GM21528 (cell line): ENCODE results near the gene COLEC12.

ENCODE experiments used
- ATAC-seq: cut with Tn5 transposase; IDR thresholded peaks from one replicate; pipeline ENCODE4 v1.9.1; 2021; ENCODE audit warnings: mild to moderate bottlenecking, moderate library complexity; ENCODE audit not compliant: unreplicated experiment, low FRiP score

The COLEC12 gene

GRCh38 chr18:448116-448790 is 52.2 kb downstream of the COLEC12 start:
- ATAC-seq: no peak

- ATAC-seq: no peak
These were observed 53.5 kb downstream of the COLEC12 start for GRCh38 chr18:446941-447560.

DNA sequence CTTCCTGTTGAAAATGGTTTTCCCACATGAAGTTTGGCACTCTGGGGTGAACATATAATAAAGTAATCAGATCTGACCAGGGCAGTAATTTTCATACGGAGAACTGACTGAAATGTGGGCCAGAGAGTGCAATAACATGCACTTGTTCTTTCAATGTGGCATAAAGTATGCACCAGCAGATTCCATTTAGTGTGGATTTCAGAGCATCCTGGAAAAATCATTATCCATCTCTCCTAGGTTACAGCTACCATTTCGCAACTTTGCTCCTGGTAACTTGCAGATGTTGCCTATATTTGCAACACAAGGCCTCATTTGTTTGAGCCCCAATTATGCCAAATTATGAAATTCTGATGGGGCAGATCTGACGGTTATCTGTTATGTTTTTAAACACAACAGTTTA is 55.4 kb downstream of the COLEC12 start:
- ATAC-seq: no peak

GRCh38 chr18:438571-438970 is 61.9 kb downstream of the COLEC12 start:
- no peak for ATAC-seq

DNA sequence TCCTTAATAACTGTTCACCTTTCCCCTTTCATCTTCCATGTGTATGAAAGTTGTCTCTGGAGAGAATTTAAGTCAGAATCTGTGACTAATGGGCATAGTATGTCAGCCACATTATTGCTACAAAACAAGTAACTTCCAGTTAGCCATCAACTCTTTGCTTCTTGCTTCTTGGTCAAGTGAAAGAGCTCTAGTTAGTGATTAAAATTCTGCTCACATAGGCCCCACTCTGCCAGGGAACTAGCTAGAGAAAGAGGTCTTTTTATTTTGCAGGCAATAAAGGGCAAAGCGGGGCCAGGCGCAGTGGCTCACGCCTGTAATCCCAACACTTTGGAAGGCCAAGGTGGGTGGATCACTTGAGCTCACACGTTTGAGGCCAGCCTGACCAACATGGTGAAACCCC is 64.6 kb downstream of the COLEC12 start:
- ATAC-seq: no peak

DNA sequence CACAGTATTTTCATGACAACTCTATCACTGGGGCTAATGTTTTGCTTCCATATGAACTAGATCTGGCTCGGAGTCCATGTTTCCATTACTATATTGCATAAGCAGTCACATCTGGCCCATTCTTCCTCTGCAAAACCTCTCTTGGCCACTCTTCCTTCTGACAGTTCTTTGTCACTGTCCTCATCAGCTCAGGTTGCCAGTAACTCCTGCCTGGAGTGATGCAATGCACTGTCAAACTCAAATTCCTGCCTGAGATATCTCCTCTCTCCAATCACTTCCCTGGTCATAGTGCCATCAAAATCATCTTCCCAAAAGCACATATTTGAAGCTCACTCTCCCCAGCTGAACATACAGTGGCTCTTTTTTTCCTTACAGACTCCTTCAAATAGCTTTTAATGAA is 66.1 kb downstream of the COLEC12 start:
- ATAC-seq: no peak

DNA sequence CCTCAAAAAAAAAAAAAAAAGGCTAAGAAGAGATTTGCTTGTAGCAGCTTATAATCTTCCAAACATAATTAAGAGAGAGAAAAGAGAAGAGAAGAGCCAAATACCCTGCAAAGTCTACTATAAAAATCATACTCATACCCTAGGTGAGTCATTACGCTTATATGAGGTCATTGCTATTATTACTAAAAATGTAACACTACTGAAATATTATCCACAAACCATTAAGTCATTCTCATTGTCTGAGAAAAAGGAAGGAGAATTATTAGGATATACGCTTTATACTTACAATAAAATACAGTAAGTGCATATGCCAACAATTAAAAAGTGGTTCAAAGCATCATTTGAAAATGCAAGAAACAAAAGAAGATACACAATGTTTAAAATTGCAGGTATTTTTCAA is 66.5 kb downstream of the COLEC12 start:
- no peak for ATAC-seq

DNA sequence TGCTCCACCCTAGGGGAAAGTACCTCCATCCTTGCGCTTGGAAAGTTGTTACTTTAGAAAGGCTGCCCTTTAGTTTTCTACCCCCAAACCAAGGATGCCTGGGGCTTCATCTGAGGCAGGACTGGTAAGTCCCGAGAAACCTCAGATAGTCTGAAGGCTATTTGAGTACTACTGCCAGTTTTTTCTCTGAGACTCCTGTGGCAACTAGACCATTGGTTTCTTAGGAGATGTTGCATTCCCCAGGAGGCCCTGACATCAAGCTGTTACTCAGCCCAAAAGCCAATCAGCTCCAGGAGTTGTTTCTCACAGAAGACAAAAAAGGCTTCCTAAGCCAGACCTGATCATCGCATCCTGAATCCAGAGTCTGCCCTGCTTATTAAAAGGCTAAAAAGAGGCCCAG is 67.2 kb downstream of the COLEC12 start:
- ATAC-seq: no peak

GRCh38 chr18:432791-433190 is 67.7 kb downstream of the COLEC12 start:
- no peak for ATAC-seq

GRCh38 chr18:429030-429429 is 71.5 kb downstream of the COLEC12 start:
- no peak for ATAC-seq

DNA sequence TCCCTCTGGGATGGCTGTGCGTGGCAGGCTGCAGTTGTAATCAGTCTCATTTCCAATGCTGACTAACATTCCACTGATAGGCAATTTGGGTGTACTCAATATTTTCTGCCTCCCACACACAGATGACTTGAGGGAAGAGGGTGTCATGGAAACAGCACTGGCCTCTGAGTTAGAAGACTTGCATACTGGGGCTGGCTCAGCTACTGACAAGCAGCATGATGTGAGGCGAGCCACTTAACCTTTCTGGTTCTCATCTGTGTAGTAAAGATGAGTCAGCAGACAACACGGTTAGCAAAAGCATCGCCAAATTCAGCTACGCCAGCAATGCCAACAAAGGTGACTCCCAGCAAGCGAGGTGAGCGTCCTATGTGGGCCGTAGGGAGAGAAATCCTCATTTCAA is 73.5 kb downstream of the COLEC12 start:
- ATAC-seq: no peak

DNA sequence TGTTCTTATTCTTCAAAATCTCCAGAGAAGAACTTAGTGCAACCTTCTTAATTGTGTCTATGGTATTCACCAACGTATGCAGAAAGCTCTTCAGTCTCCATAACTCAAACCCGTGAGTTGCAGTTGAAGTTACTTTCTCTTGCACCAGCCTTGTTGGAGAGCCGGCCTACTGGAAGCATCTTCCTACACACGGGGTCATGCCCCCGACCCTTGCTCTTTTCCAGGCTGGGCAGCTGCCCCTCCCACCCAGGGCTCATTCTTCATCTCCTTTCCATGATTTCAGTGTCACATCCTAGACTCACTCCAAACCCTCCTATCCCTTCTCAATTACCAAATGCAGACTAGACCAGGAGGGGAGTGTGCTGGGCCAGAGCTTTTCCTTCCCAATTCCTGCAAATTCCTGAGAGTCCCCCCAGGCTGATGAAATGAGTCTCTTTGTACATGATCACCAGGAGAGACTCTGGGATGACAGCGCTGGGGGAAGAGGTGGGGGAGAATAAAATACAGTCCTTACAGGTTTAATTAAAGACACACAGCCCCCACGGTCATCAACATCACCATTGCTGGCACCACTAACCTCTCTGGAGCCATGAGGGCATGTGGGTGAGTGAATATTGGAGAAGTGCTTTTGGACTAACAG is 75.3 kb downstream of the COLEC12 start:
- no peak for ATAC-seq

DNA sequence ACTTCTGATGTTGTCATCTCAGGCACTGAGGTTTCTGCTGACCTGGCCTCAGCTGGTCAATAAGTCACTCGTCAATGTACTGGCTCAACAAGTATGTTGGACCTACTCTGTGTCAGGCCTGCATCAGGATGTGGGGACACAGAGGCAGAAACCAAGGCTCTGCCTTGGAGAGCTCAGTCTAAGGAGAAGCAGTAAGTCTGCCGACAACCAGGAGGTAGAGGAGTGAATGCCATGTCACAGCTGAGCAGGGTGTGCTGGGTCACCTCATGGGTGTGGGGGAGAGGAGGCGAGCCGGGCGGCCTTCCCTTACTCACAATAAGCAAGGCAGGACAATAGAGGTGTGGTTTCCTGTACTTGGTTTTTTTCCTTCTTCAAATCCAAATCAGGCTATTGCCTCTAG is 75.8 kb downstream of the COLEC12 start:
- no peak for ATAC-seq

- no peak for ATAC-seq
These were observed 76.3 kb downstream of the COLEC12 start for GRCh38 chr18:424071-424661.

GRCh38 chr18:422966-423365 is 77.5 kb downstream of the COLEC12 start:
- ATAC-seq: no peak

DNA sequence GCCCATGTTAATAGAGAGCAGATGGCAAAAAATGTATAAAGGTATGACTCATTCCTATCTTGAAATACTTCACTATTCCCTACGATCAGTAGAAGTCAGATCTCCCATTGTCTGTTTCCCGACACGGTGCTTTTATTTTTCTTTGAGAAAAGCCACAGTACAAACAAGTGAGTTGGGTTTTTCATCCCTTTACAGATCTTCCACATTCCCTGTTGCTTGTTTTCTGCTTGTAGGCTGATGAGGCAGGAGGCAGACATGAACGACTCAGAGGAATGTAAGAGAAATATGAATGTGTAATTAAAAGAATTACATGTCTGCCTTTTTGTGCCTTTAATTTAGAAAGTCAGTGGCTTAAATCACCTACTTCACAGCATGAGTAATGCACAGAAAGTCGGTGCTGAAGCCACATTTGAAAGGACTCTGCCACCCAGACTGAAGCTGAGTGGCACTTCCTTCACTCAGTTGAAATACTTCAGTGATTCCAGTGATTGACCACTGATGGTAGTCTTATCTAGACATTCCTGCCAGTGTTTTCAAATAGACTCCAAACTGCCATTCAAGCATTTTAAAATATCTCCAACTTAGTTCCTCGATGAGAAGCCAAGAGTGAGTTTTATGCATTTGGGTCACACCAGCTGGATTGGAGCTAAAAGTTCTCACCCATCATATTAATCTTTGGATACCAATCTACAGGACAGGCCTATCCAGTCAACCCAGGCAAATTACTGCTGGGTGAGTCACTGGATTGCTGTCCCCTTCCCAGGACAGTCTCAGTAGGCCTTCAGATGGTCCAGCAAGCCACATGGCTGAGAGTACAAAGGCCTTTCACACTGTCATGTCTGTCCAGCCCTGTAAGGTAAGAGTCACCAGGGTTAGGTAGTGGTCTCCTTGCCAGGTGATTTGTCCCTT is 79.0 kb downstream of the COLEC12 start:
- no peak for ATAC-seq

GRCh38 chr18:420661-421246 is 79.7 kb downstream of the COLEC12 start:
- ATAC-seq: no peak

DNA sequence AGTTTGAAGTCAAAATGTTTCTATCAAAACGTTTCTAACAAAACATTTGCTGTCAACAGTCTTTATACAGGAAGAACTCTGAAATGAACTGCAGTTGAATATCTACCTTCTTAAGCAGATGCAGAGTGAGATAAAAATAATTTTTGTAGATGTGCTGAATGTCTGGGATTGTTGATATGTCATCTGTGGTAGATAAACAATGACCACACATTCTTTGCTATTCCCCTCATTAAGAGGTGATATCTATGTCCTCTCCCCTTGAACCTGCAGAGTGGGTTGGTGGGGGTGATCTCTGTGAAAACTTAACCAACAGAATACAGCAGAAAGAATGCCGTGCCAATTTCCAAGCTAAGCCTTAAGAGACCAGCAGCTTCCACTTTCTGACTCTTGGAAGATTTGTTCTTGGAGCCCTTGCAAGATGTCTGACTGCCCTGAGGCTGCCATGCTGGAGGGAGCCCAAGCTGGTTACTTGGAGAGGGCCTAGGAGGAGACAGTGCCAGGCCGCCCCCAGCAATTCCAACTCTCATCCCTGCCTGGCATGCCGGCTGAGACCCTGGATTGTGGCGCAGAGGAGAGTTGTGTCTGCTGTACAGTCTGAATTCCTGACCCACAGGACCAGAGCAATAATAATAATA is 80.8 kb downstream of the COLEC12 start:
- ATAC-seq: no peak

DNA sequence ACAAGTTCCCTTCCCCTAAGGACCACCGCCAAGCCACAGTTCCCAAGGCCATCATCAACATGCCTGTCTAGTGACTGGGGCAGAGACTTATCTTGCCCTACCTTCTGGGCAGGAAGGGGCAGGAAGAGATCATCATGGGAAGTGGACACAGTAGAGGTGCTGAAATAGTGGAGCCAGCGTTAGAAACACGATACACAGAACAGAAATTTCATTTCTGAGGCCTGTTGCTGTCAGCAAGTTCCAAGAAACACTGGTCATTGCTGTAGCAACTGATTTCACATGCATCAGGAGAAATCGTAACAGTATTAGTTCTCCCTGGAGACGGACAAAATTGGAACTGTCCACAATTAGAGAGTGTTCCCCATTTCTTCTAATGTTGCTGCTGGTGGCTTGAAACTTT is 83.0 kb downstream of the COLEC12 start:
- ATAC-seq: no peak

- no peak for ATAC-seq
These were observed 83.6 kb downstream of the COLEC12 start for GRCh38 chr18:416930-417329.
